Activated CD4-positive, alpha-beta T cell treated with anti-CD3 and anti-CD28 coated beads, Interleukin-2, amount 10 ng/mL, durations not matched to agents 24 days and 14 days (primary cell): ENCODE data around the gene MECR. TPM values are rescaled to one million over a fixed set of nuclear protein-coding genes. Genes with fewer than 3 reads are reported as not detected.
A peak's percentile ranks its signal among the peaks of the same experiment; 100 is the strongest.

ENCODE experiments used
- DNase-seq: peaks from one replicate; pipeline ENCODE4 v3.0.0; 2022
- H3K27ac Mint-ChIP-seq: one replicate; pipeline ENCODE4 v1.8.0; 2022; ENCODE audit warnings: mild to moderate bottlenecking, mixed read lengths
- H3K27me3 Mint-ChIP-seq: one replicate; pipeline ENCODE4 v1.8.0; 2022; ENCODE audit warnings: mixed read lengths
- H3K36me3 Mint-ChIP-seq: one replicate; pipeline ENCODE4 v1.8.0; 2022; ENCODE audit warnings: low read depth, mild to moderate bottlenecking, mixed read lengths
- H3K4me1 Mint-ChIP-seq: one replicate; pipeline ENCODE4 v1.8.0; 2021; ENCODE audit warnings: mixed read lengths
- H3K4me3 Mint-ChIP-seq: one replicate; pipeline ENCODE4 v1.8.0; 2022; ENCODE audit warnings: mild to moderate bottlenecking, moderate library complexity, mixed read lengths
- H3K9me3 Mint-ChIP-seq: one replicate; pipeline ENCODE4 v1.8.0; 2021; ENCODE audit warnings: mixed read lengths
- intact Hi-C: fragments of 100-400 bp; cut with micrococcal nuclease; formaldehyde crosslinking; loops from one replicate; pipeline ENCODE4 v1.15.1; 2023
- total RNA-seq: library from RNA; stranded (reverse); gene quantifications from 2 replicates; pipeline ENCODE4 v1.2.3, GENCODE V29; 2022

The MECR gene, protein sequence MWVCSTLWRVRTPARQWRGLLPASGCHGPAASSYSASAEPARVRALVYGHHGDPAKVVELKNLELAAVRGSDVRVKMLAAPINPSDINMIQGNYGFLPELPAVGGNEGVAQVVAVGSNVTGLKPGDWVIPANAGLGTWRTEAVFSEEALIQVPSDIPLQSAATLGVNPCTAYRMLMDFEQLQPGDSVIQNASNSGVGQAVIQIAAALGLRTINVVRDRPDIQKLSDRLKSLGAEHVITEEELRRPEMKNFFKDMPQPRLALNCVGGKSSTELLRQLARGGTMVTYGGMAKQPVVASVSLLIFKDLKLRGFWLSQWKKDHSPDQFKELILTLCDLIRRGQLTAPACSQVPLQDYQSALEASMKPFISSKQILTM
- total RNA-seq: 36.4 and 41.3 TPM in 2 replicates

DNA sequence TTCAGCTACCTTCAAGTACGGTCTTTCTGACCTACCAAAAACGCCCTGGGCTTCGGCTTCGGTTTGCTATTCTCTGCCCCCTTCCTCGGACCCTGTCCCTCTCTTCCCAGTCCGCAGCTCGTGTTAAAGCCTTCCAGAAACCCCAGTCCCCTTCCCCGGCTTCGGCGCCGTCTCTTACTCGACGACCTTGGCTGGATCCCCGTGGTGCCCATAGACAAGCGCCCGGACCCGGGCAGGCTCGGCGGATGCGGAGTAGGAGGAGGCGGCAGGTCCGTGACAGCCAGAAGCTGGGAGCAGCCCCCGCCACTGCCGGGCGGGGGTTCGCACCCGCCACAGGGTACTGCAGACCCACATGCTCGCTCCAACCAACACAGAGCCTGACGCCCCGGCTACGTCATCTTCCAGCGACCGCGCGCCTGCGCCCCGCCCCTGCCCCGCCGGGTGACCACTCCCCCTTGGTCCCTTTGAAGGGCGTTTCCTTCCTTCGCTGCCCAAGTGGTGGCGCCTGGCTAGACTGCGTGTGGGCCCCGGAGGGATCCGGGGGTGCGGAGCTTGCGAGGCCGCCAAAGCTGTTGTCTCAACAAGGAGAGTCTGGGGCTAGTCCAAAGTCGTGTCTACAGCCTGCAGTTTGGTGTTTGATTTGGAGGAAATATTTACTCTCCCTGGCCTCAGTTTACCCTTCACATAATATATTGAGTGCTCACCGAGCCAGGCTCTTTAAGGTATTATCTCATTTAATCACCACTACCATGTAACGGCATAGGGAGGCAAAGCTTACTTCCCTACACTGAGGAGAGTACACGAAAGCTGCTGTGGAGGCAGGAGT, at the start of gene MECR:
TSS of gene MECR (minus strand) at position 382 of the 826 bp plus-strand sequence. CDS start at position 354, 28 bp downstream.
- Mint-ChIP-seq H3K36me3 (no peaks in the 10 kb centered on the region), H3K4me1 (peaks cover 13% of the 10 kb centered on the region), H3K9me3 (no peaks in the 10 kb centered on the region), H3K4me3 (peak within 1 kb of the TSS; percentile 95), H3K27me3 (peaks cover 19% of the 10 kb centered on the region), H3K27ac (peak within 1 kb of the TSS; percentile 91)
- intact Hi-C loops: loop anchor here (2.0 kb wide), 1 partner anchor 50 kb away; the partner anchor contains the start of gene SRSF4
- peak; percentile 99 for DNase-seq

DNA sequence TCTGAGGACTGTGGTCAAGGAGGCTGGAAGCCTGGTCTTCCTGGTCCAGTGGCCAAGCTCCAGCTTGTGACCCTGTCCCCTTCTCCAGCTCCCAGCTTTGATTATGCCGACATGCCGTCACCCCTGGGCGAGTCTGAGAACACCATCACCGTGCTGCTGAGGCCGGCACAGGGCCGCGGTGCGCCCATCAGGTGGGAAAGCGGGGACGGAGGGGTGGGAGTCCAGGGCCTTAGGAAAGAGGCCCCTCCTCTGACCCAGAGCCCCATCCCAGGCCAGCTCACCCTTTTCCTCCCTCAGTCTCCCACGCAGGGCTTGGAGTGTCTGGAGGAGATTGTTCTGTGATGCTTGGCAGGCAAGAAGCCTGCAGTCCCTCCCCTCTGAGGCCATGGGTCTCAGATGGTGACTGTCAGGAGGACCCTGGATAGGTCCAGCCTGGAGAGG, 49.2 kb upstream of the MECR start:
- no peak overlapping the region for H3K4me3 Mint-ChIP-seq
- DNase-seq: no peak
- no peaks in the 10 kb centered on the region for H3K36me3 Mint-ChIP-seq
- no peak overlapping the region for H3K27ac Mint-ChIP-seq
- peaks cover 5% of the 10 kb centered on the region for H3K4me1 Mint-ChIP-seq
- no peaks in the 10 kb centered on the region for H3K9me3 Mint-ChIP-seq
- H3K27me3 Mint-ChIP-seq: no peaks in the 10 kb centered on the region
- intact Hi-C loops: no loop called here

DNA sequence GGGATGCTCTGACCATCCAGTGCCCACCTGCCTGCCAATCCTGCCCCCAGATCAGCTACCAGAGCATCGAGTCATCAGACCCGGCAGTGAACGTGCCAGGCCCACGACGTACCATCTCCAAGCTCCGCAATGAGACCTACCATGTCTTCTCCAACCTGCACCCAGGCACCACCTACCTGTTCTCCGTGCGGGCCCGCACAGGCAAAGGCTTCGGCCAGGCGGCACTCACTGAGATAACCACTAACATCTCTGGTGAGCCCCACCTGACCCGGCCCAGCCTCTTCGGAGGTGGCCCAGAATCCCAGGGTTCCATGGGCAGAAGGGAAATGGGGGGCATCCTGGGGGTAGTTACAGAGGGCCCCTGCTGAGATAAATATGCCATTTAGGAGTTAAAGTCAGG, 48.7 kb upstream of the MECR start:
- Mint-ChIP-seq H3K4me3 (no peak overlapping the region), H3K9me3 (no peaks in the 10 kb centered on the region), H3K36me3 (no peaks in the 10 kb centered on the region), H3K27me3 (no peaks in the 10 kb centered on the region), H3K4me1 (peaks cover 5% of the 10 kb centered on the region), H3K27ac (no peak overlapping the region)
- DNase-seq: no peak
- intact Hi-C loops: no loop called here

DNA sequence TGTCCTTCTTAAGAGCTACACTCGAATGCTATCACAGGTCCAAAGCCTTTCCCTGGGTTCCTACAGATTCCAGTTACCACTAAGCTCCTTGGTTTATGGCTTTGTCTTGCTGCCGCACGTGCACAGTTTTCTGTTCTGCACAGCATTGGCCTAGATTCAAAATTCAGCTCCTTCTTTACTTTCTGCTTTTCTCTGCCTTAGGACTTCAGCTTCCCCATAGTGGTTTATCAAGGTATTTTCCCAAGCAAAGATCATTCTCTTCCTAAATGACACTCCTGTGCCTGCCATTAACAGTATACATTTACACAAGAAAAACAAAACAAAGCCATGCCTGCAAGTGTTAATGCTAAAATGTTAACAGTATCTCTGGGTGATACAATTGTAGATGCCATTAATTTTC, 47.4 kb upstream of the MECR start:
- intact Hi-C loops: no loop called here
- Mint-ChIP-seq H3K9me3 (no peaks in the 10 kb centered on the region), H3K4me1 (no peaks in the 10 kb centered on the region), H3K36me3 (no peaks in the 10 kb centered on the region), H3K27me3 (no peaks in the 10 kb centered on the region), H3K4me3 (no peak overlapping the region), H3K27ac (no peak overlapping the region)
- no peak for DNase-seq

DNA sequence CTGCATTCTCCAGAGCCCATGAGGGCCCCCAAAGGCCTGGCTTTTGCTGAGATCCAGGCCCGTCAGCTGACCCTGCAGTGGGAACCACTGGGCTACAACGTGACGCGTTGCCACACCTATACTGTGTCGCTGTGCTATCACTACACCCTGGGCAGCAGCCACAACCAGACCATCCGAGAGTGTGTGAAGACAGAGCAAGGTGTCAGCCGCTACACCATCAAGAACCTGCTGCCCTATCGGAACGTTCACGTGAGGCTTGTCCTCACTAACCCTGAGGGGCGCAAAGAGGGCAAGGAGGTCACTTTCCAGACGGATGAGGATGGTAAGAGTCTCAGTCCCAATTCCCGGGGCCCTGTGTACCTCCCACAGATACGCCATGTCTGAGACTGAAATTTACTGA, 44.7 kb upstream of the MECR start:
- Mint-ChIP-seq H3K27ac (no peak overlapping the region), H3K36me3 (no peaks in the 10 kb centered on the region), H3K27me3 (peaks cover 12% of the 10 kb centered on the region), H3K9me3 (no peaks in the 10 kb centered on the region), H3K4me1 (no peaks in the 10 kb centered on the region), H3K4me3 (no peak overlapping the region)
- intact Hi-C loops: no loop called here
- DNase-seq: no peak

DNA sequence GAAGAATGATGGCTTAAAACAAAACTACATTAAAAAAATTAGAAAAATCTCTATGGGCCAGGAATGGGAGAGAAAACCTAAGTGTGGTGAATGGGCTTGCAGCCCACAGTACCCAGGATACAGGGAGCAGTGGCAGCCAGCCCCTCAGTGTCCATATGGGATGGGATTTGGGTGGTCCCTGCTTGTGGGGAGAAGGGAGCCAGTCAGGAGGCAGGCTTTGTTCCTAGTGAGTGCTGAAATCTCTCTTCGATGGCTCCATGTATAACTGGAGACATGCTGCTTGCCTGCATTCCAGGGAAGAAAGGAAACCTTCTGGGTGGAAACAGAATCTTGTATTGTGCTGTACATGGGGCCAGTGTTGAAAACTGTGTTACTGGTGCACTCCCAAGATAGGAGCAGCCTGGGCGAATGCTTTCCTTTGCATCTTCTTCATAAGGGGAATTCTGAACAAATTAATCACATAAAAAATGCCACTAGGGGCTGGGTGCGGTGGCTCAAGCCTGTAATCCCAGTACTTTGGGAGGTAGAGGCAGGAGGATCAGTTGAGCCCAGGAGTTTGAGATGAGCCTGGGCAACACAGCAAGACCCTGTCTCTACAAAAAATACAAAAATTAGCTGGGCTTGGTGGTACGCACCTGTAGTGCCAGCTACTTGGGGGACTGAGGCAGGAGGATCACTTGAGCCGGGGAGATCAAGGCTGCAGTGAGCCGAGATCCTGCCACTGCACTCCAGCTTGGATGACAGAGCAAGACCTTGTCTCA, 41.6 kb upstream of the MECR start:
- no peaks in the 10 kb centered on the region for H3K9me3 Mint-ChIP-seq
- no peak overlapping the region for H3K27ac Mint-ChIP-seq
- H3K4me1 Mint-ChIP-seq: no peaks in the 10 kb centered on the region
- H3K27me3 Mint-ChIP-seq: peaks cover 30% of the 10 kb centered on the region
- no peaks in the 10 kb centered on the region for H3K36me3 Mint-ChIP-seq
- intact Hi-C loops: no loop called here
- no peak overlapping the region for H3K4me3 Mint-ChIP-seq
- DNase-seq: no peak

DNA sequence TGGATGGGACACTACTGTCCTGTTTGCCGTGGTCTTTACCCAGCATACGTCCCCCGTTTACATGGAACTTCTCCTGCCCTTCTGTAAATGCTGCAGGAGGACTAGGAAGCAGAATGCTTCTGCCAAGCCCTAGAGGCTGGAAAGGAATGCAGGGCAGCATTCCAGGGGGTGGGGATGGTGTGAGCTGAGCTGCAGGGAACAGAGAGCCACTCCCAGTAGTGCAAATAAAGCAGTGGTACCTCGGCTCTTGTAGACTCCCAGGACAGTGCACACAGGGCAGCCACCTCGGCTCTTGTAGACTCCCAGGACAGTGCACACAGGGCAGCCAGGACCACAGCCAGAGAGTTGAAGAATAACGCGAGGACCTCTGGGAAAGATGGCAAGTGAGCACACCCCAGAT, 41.0 kb upstream of the MECR start:
- no peak overlapping the region for H3K4me3 Mint-ChIP-seq
- no peaks in the 10 kb centered on the region for H3K36me3 Mint-ChIP-seq
- peaks cover 33% of the 10 kb centered on the region for H3K27me3 Mint-ChIP-seq
- intact Hi-C loops: no loop called here
- no peak overlapping the region for H3K27ac Mint-ChIP-seq
- DNase-seq: no peak
- H3K9me3 Mint-ChIP-seq: no peaks in the 10 kb centered on the region
- H3K4me1 Mint-ChIP-seq: no peaks in the 10 kb centered on the region

DNA sequence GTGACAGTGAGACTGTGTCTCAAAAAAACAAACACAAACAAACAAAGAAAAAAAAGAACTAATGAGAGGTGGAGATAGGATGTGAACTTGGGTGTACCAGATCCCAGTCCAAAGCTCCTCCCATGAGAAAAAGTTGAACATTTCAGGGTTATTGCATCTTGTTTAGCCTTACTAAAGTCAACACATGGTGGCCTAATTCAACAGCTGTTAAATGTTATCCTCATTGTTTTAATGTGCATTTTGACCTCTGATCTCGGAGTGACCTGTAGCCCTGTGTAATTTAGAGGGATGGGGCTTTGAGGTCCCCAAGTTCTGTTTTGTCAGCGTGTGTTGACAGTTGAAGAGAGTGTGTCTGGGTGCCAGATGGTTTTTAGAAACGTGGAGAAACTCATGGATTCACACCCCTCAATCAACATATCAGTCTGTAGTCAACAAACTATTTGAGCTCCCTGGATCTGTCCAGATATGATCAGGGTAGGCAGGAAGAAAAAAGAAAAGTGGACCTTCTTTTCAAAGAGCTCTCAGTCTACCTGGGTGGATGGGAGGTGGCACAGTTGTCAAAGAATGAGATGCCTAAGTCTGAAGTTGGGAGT, 40.3 kb upstream of the MECR start:
- intact Hi-C loops: no loop called here
- H3K4me3 Mint-ChIP-seq: no peak overlapping the region
- peaks cover 39% of the 10 kb centered on the region for H3K27me3 Mint-ChIP-seq
- no peaks in the 10 kb centered on the region for H3K9me3 Mint-ChIP-seq
- no peaks in the 10 kb centered on the region for H3K4me1 Mint-ChIP-seq
- DNase-seq: no peak
- H3K36me3 Mint-ChIP-seq: no peaks in the 10 kb centered on the region
- no peak overlapping the region for H3K27ac Mint-ChIP-seq

DNA sequence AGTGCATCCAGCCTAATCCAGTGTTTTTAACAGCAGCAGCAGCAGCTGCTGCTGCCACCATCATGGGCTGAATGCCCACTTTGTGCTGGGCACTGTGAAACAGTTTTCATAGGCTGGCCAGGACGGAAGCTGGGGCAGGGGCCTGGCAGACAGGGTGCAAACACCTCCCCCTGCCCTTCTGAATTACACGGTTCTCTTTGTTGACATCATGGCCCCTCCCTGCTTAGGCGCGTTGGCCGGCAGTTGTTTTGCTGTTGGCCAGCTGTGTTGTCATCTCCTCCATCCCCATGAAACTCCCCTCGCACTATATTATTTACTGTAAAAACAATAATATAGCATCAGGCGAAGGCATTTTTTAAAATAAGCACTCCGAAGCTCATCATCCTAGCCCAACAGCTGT, 38.6 kb upstream of the MECR start:
- H3K27ac Mint-ChIP-seq: no peak overlapping the region
- no peaks in the 10 kb centered on the region for H3K9me3 Mint-ChIP-seq
- H3K27me3 Mint-ChIP-seq: peaks cover 43% of the 10 kb centered on the region
- H3K4me1 Mint-ChIP-seq: no peaks in the 10 kb centered on the region
- no peak for DNase-seq
- intact Hi-C loops: no loop called here
- no peak overlapping the region for H3K4me3 Mint-ChIP-seq
- no peaks in the 10 kb centered on the region for H3K36me3 Mint-ChIP-seq

DNA sequence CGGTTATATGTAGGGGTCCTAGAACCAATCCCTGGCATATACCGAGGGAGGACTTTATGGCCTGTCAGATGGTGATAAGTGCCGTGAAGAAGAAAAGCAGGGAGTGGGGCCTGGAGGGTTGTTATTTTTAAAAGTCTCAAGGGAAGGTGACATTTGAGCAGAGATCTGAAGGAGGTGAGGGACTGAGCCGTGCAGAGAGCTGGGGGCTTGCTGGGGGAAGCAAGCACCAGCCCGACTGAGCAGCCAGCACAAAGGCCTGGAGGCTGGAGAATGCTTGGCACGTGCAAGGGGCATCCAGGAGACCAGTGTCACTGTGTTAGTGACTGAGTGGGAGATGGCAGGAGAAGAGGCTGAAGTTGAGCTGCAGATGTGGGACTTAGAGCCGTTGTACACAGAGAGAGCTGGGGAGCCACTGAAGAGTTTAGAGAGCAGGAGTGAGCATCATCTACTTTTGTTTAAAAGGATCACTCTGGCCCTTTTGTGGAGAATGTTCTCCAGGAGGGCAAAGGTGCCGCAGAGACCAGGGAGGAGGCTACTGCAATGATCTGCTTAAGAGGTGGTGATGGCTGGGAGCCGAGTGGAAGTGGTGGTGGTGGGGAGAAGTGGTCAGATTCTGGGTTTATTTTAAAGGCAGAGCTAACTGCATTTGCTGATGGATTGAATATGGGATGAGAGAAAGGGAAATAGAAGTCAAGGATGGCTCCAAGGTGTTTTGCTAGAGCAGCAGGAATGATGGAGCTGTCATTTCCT, 36.8 kb upstream of the MECR start:
- Mint-ChIP-seq H3K27me3 (peaks cover 43% of the 10 kb centered on the region), H3K4me3 (no peak overlapping the region), H3K4me1 (no peaks in the 10 kb centered on the region), H3K27ac (no peak overlapping the region), H3K9me3 (no peaks in the 10 kb centered on the region), H3K36me3 (no peaks in the 10 kb centered on the region)
- no peak for DNase-seq
- intact Hi-C loops: no loop called here

DNA sequence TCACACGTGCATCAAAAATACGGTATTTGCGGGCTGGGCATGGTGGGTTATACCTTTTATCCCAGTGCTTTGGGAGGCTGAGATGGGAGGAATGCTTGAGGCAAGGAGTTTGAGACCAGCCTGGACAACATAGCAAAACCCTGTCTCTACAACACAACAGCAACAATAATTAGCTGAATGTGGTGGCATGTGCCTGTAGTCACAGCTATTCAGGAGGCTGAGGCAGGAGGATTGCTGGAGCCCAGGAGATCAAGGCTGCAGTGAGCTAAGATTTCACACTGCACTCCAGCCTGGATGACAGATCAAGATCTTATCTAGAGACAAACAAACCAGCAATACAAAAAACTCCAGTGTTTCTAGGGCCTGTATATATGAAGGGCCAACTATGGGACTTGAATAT, 36.2 kb upstream of the MECR start:
- H3K27ac Mint-ChIP-seq: no peak overlapping the region
- H3K4me1 Mint-ChIP-seq: no peaks in the 10 kb centered on the region
- DNase-seq: no peak
- no peak overlapping the region for H3K4me3 Mint-ChIP-seq
- peaks cover 45% of the 10 kb centered on the region for H3K27me3 Mint-ChIP-seq
- H3K9me3 Mint-ChIP-seq: no peaks in the 10 kb centered on the region
- intact Hi-C loops: no loop called here
- no peaks in the 10 kb centered on the region for H3K36me3 Mint-ChIP-seq

DNA sequence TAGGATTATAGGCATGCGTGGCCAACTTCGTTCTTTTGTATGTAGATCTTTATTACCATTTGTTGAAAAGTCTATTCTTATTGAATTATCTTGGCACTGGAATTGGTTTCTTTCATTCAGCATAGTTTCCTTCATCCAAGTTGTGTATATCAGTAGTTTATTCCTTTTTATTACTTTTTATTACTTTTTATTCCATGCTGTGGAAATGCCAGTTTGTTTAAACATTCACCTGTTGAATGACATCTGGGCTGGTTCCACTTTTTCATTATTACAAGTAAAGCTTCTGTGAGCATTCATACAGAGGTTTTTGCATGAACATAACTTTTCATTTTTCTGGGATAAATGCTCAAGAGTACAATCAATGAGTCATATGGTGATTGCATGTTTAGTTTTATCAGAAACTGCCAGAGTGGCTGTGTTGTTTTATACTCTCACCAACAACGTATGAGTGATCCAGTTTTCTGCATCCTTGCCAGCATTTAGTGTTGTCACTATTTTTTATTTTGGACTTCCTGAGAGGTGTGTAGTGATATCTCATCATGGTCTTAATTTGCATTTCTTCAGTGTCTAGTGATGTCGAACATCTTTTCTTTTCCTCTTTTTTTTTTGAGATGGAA, 34.1 kb upstream of the MECR start:
- Mint-ChIP-seq H3K36me3 (no peaks in the 10 kb centered on the region), H3K27me3 (peaks cover 56% of the 10 kb centered on the region), H3K4me1 (peaks cover 6% of the 10 kb centered on the region)

DNA sequence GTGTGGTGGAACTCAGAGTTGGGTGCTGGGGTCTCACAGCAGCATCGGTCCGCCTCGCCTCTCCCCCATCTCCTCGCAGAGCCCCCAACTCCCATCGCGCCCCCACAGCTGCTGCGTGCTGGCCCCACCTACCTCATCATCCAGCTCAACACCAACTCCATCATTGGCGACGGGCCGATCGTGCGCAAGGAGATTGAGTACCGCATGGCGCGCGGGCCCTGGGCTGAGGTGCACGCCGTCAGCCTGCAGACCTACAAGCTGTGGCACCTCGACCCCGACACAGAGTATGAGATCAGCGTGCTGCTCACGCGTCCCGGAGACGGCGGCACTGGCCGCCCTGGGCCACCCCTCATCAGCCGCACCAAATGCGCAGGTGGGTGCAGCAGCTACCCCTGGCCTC, 29.8 kb upstream of the MECR start:
- peaks cover 51% of the 10 kb centered on the region for H3K27me3 Mint-ChIP-seq
- H3K36me3 Mint-ChIP-seq: no peaks in the 10 kb centered on the region
- intact Hi-C loops: no loop called here
- peaks cover 9% of the 10 kb centered on the region for H3K4me1 Mint-ChIP-seq
- no peak overlapping the region for H3K27ac Mint-ChIP-seq
- no peaks in the 10 kb centered on the region for H3K9me3 Mint-ChIP-seq
- no peak for DNase-seq
- peak overlapping the region; percentile 66 for H3K4me3 Mint-ChIP-seq

More for the DNA sequence above, 34.1 kb upstream of the MECR start:
- Mint-ChIP-seq H3K27ac (no peak overlapping the region), H3K9me3 (no peaks in the 10 kb centered on the region), H3K4me3 (no peak overlapping the region)
- intact Hi-C loops: no loop called here
- no peak for DNase-seq
